HCT116 (cell line): ENCODE measurements around the gene ATP8A2. TPM values are rescaled to one million over a fixed set of nuclear protein-coding genes. Genes with fewer than 3 reads are reported as not detected.

Experiments used
- ATAC-seq: fragments of 200-7000 bp; cut with Tn5 transposase; 2 replicates; pipeline ENCODE4 v1.9.1; 2020; ENCODE audit warnings: mild to moderate bottlenecking, moderate library complexity
- BruUV-seq: library from RNA; stranded (reverse); fragments of 400-500 nt; replicated peaks from 2 replicates; lab custom pipeline; 2021; lab: Mats Ljungman, UMichigan
- CTCF ChIA-PET: fragments of 300-600 bp; sonication (Branson Sonifier 250); formaldehyde crosslinking; loops from one replicate; lab custom pipeline; 2021; ENCODE audit warnings: antibody characterized with exemption; lab: Charles Lee
- POLR2A ChIA-PET: fragments of 300-600, 350-600 bp; sonication (Branson Sonifier 250); formaldehyde crosslinking; loops from one replicate; lab custom pipeline; 2021; ENCODE audit warnings: antibody characterized with exemption; lab: Charles Lee
- RAD21 ChIA-PET, 2 experiments: fragments of 300-600 bp; sonication (Branson Sonifier 250); formaldehyde crosslinking; loops; one replicate each; lab custom pipeline; 2023; ENCODE audit warnings: low total read pairs in 2 of 2; ENCODE audit not compliant: uncharacterized antibody in 2 of 2, unreplicated experiment in 2 of 2, low non-redundant PET in 1 of 2; lab: Charles Lee
- DNase-seq: peaks from one replicate; pipeline ENCODE4 v3.0.0-alpha.2; 2010; ENCODE audit warnings: low read depth, low spot score
- H2AFZ ChIP-seq: fragments of 200-600 bp; shearing (Covaris generic), sonication (generic); 2 replicates; pipeline ENCODE4 v1.6.1; 2017; ENCODE audit warnings: low read depth, mixed run types, mixed read lengths, antibody characterized with exemption, low read length; ENCODE audit not compliant: poor library complexity, severe bottlenecking
- H3K27ac ChIP-seq: 2 replicates; pipeline ENCODE4 v1.5.1; 2012; ENCODE audit warnings: low read depth, low read length
- H3K27me3 ChIP-seq: fragments of 200-600 bp; sonication (generic); 2 replicates; pipeline ENCODE4 v1.6.1; 2016; ENCODE audit warnings: mixed run types, low read length, mixed read lengths; ENCODE audit not compliant: insufficient read depth
- H3K36me3 ChIP-seq, 2 experiments: fragments of 200-500 bp in 1 of 2; fragments of 200-600 bp in 1 of 2; sonication (Bioruptor generic) in 1 of 2; sonication (generic) in 1 of 2; 2 replicates each; pipeline versions ENCODE4 v1.5.1 to v1.6.1; 2014 to 2016; ENCODE audit warnings: low read length in 2 of 2, inconsistent platforms in 1 of 2, mixed read lengths in 1 of 2, mixed run types in 1 of 2; ENCODE audit not compliant: insufficient read depth in 2 of 2, control insufficient read depth in 1 of 2
- H3K4me1 ChIP-seq, 2 experiments: fragments of 200-600 bp in 1 of 2; sonication (generic) in 1 of 2; 2 replicates each; pipeline versions ENCODE4 v1.5.1 to v1.6.1; 2012 to 2017; ENCODE audit warnings: low read length in 2 of 2, inconsistent platforms in 1 of 2, mild to moderate bottlenecking in 1 of 2, mixed read lengths in 1 of 2, mixed run types in 1 of 2, moderate library complexity in 1 of 2; ENCODE audit not compliant: insufficient read depth in 2 of 2, control insufficient read depth in 1 of 2
- H3K4me2 ChIP-seq: fragments of 200-600 bp; sonication (generic); 2 replicates; pipeline ENCODE4 v1.6.1; 2017; ENCODE audit warnings: mixed run types, low read length, mixed read lengths
- H3K4me3 ChIP-seq, 2 experiments: fragments of 200-600 bp in 1 of 2; sonication (generic) in 1 of 2; replicated peaks in 1 of 2; 2 replicates each; pipeline ENCODE4 v1.5.1; 2011 to 2016; ENCODE audit warnings: low read length in 2 of 2, control low read depth in 1 of 2, low read depth in 1 of 2, mild to moderate bottlenecking in 1 of 2, mixed read lengths in 1 of 2, mixed run types in 1 of 2
- H3K79me2 ChIP-seq: fragments of 200-600 bp; sonication (generic); 2 replicates; pipeline ENCODE4 v1.6.1; 2017; ENCODE audit warnings: mild to moderate bottlenecking, mixed run types, low read length, moderate library complexity, mixed read lengths; ENCODE audit not compliant: insufficient read depth
- H3K9ac ChIP-seq: fragments of 200-600 bp; sonication (generic); 2 replicates; pipeline ENCODE4 v1.6.1; 2016; ENCODE audit warnings: low read length, mixed read lengths
- H3K9me2 ChIP-seq: fragments of 200-600 bp; sonication (generic), shearing (Covaris generic); 2 replicates; pipeline ENCODE4 v1.6.1; 2017; ENCODE audit warnings: mixed run types, mild to moderate bottlenecking, moderate library complexity; ENCODE audit not compliant: insufficient read depth
- H3K9me3 ChIP-seq, 2 experiments: fragments of 200-500 bp in 1 of 2; fragments of 200-600 bp in 1 of 2; sonication (Bioruptor generic) in 1 of 2; sonication (generic) in 1 of 2; 2 replicates each; pipeline ENCODE4 v1.6.1; 2014 to 2017; ENCODE audit warnings: low read length in 2 of 2, mixed read lengths in 2 of 2, inconsistent platforms in 1 of 2, low read depth in 1 of 2, mild to moderate bottlenecking in 1 of 2, mixed run types in 1 of 2, moderate library complexity in 1 of 2; ENCODE audit not compliant: control insufficient read depth in 1 of 2, insufficient read depth in 1 of 2
- H4K20me1 ChIP-seq: fragments of 200-600 bp; sonication (generic), shearing (Covaris generic); 2 replicates; pipeline ENCODE4 v1.6.1; 2017; ENCODE audit warnings: mixed run types, mild to moderate bottlenecking, moderate library complexity; ENCODE audit not compliant: insufficient read depth
- EZH2 ChIP-seq: fragments of 200-600 bp; sonication (generic); IDR thresholded peaks from 2 replicates; pipeline ENCODE4 v1.6.1; 2017; ENCODE audit warnings: antibody characterized with exemption, mixed run types
- POLR2A ChIP-seq: IDR thresholded peaks from 2 replicates; pipeline ENCODE4 v1.7.0; 2011; ENCODE audit warnings: borderline replicate concordance; ENCODE audit not compliant: insufficient read depth, insufficient read length; ENCODE audit errors: extremely low read depth
- POLR2AphosphoS5 ChIP-seq: IDR thresholded peaks from 2 replicates; pipeline ENCODE4 v1.6.1; 2011; ENCODE audit warnings: mild to moderate bottlenecking, low read depth, low read length, moderate library complexity
- SP1 ChIP-seq: IDR thresholded peaks from 2 replicates; pipeline ENCODE4 v1.6.1; 2012; ENCODE audit warnings: low read depth
- SRF ChIP-seq: IDR thresholded peaks from 2 replicates; pipeline ENCODE4 v1.6.1; 2012; ENCODE audit warnings: low read depth
- TCF7L2 ChIP-seq: IDR thresholded peaks from 2 replicates; pipeline ENCODE4 v1.7.0; 2011; ENCODE audit warnings: borderline replicate concordance, inconsistent platforms; ENCODE audit not compliant: insufficient read depth, insufficient read length; ENCODE audit errors: extremely low read depth
- YY1 ChIP-seq: IDR thresholded peaks from 2 replicates; pipeline ENCODE4 v1.6.1; 2011; ENCODE audit warnings: low read length, low read depth, moderate library complexity, mild to moderate bottlenecking; ENCODE audit not compliant: insufficient replicate concordance; ENCODE audit errors: extremely low read depth
- ZFX ChIP-seq: fragments of 450-650 bp; IDR thresholded peaks from 2 replicates; pipeline ENCODE4 v1.6.1; 2017
- intact Hi-C: fragments of 100-400 bp; cut with micrococcal nuclease; formaldehyde crosslinking; loops from 2 replicates; pipeline ENCODE4 v1.10.0; 2022
- total RNA-seq: library from RNA; stranded (reverse); gene quantifications from one replicate; pipeline ENCODE4 v1.2.1, GENCODE V29; 2021; ENCODE audit not compliant: unreplicated experiment
- TF ChIP-seq, protein P1 (sequence below), 3 experiments: fragments of 200-600 bp in 1 of 3; sonication (generic) in 1 of 3; IDR thresholded peaks in 2 of 3; conservative IDR thresholded peaks in 1 of 3; 2 replicates each; pipeline ENCODE4 v1.5.1; 2012 to 2017; ENCODE audit warnings: low read depth in 2 of 3, low read length in 2 of 3, antibody characterized with exemption in 1 of 3, borderline replicate concordance in 1 of 3, control low read depth in 1 of 3, mild to moderate bottlenecking in 1 of 3, mixed read lengths in 1 of 3, mixed run types in 1 of 3, moderate library complexity in 1 of 3; ENCODE audit not compliant: insufficient read depth in 1 of 3
- TF ChIP-seq, protein P2 (sequence below): IDR thresholded peaks from 2 replicates; pipeline ENCODE4 v1.6.1; 2012
- TF ChIP-seq, protein P3 (sequence below): IDR thresholded peaks from 2 replicates; pipeline ENCODE4 v1.6.1; 2012
- TF ChIP-seq, protein P4 (sequence below): IDR thresholded peaks from 2 replicates; pipeline ENCODE4 v1.6.1; 2012; ENCODE audit warnings: low read depth

The ATP8A2 gene
- total RNA-seq, 1 experiment from 2014 or later = not detected

DNA sequence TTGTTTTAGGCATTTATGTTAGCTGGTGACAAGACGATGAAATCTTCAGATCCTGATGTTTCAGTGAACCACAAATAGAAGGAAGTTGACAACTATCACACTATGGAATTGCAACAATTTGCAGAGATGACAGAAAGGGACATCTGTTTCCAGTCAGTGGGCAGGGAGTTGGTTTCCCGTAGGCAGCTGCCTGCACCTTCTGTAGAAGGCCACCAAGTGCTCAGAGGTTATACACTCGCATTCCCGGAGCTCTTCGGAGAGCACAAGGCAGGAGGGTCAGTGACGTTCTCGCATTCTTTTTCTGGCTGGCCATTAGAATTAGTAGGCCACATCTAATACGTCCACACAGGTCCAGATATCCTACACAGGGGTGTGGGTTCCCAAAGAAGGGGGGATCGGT lies 550.6 kb downstream of the ATP8A2 start (continued):
- TF ChIP-seq, protein P1, sequence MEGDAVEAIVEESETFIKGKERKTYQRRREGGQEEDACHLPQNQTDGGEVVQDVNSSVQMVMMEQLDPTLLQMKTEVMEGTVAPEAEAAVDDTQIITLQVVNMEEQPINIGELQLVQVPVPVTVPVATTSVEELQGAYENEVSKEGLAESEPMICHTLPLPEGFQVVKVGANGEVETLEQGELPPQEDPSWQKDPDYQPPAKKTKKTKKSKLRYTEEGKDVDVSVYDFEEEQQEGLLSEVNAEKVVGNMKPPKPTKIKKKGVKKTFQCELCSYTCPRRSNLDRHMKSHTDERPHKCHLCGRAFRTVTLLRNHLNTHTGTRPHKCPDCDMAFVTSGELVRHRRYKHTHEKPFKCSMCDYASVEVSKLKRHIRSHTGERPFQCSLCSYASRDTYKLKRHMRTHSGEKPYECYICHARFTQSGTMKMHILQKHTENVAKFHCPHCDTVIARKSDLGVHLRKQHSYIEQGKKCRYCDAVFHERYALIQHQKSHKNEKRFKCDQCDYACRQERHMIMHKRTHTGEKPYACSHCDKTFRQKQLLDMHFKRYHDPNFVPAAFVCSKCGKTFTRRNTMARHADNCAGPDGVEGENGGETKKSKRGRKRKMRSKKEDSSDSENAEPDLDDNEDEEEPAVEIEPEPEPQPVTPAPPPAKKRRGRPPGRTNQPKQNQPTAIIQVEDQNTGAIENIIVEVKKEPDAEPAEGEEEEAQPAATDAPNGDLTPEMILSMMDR (IDR thresholded peaks at IDR 0.05 in 2 of 3, conservative IDR thresholded peaks at IDR 0.05 in 1 of 3; ENCODE audit: borderline replicate concordance in 1 of 3, insufficient read depth in 1 of 3, low read depth in 2 of 3, low read length in 2 of 3) = no peak
- no peak for TF ChIP-seq ZFX
- TF ChIP-seq, protein P2, sequence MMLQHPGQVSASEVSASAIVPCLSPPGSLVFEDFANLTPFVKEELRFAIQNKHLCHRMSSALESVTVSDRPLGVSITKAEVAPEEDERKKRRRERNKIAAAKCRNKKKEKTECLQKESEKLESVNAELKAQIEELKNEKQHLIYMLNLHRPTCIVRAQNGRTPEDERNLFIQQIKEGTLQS = no peak

GRCh38 chr13:25923217-25924085 lies 551.7 kb downstream of the ATP8A2 start:
- no peak overlapping the region for H2AFZ ChIP-seq
- H3K4me1 ChIP-seq = no peaks in the 10 kb centered on the region
- POLR2A ChIA-PET = no interaction called here
- TF ChIP-seq, protein P3, sequence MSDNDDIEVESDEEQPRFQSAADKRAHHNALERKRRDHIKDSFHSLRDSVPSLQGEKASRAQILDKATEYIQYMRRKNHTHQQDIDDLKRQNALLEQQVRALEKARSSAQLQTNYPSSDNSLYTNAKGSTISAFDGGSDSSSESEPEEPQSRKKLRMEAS = no peak
- no peak for TF ChIP-seq TCF7L2
- TF ChIP-seq SP1 = no peak
- TF ChIP-seq, protein P1 (IDR thresholded peaks at IDR 0.05 in 2 of 3, conservative IDR thresholded peaks at IDR 0.05 in 1 of 3; ENCODE audit: borderline replicate concordance in 1 of 3, insufficient read depth in 1 of 3, low read depth in 2 of 3, low read length in 2 of 3) = no peak
- TF ChIP-seq, protein P2 = no peak
- TF ChIP-seq POLR2A = no peak
- TF ChIP-seq, protein P4, sequence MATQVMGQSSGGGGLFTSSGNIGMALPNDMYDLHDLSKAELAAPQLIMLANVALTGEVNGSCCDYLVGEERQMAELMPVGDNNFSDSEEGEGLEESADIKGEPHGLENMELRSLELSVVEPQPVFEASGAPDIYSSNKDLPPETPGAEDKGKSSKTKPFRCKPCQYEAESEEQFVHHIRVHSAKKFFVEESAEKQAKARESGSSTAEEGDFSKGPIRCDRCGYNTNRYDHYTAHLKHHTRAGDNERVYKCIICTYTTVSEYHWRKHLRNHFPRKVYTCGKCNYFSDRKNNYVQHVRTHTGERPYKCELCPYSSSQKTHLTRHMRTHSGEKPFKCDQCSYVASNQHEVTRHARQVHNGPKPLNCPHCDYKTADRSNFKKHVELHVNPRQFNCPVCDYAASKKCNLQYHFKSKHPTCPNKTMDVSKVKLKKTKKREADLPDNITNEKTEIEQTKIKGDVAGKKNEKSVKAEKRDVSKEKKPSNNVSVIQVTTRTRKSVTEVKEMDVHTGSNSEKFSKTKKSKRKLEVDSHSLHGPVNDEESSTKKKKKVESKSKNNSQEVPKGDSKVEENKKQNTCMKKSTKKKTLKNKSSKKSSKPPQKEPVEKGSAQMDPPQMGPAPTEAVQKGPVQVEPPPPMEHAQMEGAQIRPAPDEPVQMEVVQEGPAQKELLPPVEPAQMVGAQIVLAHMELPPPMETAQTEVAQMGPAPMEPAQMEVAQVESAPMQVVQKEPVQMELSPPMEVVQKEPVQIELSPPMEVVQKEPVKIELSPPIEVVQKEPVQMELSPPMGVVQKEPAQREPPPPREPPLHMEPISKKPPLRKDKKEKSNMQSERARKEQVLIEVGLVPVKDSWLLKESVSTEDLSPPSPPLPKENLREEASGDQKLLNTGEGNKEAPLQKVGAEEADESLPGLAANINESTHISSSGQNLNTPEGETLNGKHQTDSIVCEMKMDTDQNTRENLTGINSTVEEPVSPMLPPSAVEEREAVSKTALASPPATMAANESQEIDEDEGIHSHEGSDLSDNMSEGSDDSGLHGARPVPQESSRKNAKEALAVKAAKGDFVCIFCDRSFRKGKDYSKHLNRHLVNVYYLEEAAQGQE = no peak
- no peak for TF ChIP-seq YY1
- TF ChIP-seq SRF = no peak
- TF ChIP-seq EZH2 = no peak
- no peak for TF ChIP-seq POLR2AphosphoS5
- TF ChIP-seq, all 23 proteins: peak for 0
- ChIA-PET CTCF (no interaction called here), RAD21 (no interaction called here)
- Histone ChIP-seq H3K9me3 (no peaks in the 10 kb centered on the region), H3K27ac (no peak overlapping the region), H3K27me3 (peaks cover 32% of the 10 kb centered on the region), H3K4me2 (no peak overlapping the region), H3K36me3 (no peaks in the 10 kb centered on the region), H3K4me3 (no peak overlapping the region), H3K79me2 (no peaks in the 10 kb centered on the region), H4K20me1 (no peaks in the 10 kb centered on the region), H3K9ac (no peak overlapping the region), H3K9me2 (no peaks in the 10 kb centered on the region)
- no TSS peak for BruUV-seq
- intact Hi-C loops = no loop called here
- DNase-seq (no peak), ATAC-seq (no peak)
